IPS-NIHi11 (cell line): Measurements from ENCODE around the gene LIG1.

Experiments used
- DNase-seq: peaks from one replicate; pipeline ENCODE4 v3.0.0; 2012; ENCODE audit warnings: mixed read lengths, low spot score

The LIG1 gene

DNA sequence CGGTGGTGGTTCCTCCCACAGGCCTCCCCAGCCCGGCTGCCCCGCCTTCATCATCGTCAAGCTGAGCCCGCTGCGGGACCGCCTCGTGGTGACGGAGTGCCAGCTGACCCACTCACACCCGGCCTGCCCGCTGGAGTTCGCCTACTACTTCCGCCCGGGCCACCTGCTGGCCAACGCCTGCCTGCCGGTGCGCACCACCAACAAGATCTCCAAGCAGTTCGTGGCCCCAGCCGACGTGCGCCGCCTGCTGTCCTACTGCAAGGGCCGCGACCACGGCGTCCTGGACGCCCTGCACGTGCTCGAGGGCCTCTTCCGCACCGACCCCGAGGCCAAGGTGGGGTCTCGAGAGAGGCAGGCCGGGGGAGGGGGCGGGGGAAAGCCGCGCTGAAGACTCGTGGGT is 12.3 kb upstream of the LIG1 start:
- no peak for DNase-seq

DNA sequence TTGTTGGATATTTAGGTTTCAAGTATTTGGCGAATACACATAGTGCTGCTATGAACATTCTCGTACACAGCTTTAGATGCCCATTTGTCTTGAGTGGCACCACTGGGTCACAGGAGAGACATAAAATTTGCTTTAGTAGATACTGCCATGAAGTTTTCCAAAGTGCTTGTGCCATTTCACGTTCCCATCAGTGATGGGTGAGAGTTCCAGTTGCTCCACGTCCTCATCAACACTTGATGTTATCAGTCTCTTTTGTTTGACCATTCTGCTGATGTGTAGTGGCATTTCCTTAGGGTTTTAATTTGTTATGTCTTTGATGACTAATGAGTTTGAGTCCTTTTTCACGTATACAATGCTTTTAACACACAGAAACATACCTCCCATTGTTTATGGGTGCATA is 11.4 kb upstream of the LIG1 start:
- no peak for DNase-seq

DNA sequence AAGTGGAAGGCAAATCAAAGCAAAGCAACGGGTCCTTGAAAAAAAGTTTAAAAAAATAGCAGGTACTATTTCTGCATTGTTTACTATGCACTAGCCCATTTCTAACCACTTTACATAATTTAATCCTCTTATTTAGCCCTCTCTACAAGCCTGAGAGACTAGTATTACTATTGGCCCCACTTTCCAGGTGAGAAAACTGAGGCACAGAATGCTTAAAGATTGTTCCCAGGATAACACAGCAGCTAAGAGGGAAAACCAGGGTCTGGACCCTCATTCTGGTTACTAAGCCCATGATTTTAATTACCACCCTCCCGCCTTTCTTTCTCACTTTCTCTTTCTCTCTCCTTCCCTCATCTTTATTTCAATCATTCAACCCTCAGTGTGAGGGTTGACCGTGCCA is 6.1 kb upstream of the LIG1 start:
- no peak for DNase-seq

DNA sequence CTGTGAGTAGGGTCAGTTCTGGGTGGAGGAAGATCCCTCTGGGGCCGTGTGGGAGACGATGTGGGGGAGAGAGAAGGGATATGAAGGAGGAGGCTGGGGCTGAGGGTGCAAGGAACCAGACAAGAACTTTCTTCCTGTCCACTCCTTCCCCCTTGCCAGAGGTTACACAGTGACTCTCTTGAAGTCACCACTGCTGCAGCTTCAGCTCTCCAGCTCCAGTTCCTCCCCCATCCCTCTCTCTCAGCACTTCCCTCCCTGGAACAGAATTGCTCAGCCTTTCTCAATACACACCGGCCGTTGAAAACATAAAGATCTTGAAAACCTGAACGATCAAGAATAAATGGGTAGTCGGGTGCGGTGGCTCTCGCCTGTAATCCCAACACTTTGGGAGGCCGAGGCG is 5.4 kb upstream of the LIG1 start:
- no peak for DNase-seq

- no peak for DNase-seq
Observed at GRCh38 chr19:48174445-48175030, 4.4 kb upstream of the LIG1 start.

DNA sequence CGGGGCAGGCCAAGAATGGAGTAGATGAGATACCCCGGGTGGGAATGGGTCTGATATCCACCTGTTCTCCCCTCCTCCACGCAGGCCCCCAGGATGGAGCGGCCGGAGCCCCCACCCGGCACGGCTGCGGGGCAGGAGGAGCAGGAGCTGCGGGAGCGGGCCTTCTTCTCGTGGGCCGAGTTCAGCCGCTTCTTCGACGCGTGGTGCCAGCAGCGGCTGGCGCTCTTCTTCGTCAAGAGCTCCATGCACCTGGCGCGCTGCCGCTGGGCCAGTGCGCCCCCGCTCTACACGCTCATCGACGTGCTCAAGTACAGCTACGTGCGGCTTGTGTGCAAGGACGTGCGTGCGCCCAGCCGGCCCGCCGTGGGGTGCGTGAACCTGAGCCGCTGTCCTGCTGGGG is 1.6 kb upstream of the LIG1 start:
- DNase-seq, result no peak

DNA sequence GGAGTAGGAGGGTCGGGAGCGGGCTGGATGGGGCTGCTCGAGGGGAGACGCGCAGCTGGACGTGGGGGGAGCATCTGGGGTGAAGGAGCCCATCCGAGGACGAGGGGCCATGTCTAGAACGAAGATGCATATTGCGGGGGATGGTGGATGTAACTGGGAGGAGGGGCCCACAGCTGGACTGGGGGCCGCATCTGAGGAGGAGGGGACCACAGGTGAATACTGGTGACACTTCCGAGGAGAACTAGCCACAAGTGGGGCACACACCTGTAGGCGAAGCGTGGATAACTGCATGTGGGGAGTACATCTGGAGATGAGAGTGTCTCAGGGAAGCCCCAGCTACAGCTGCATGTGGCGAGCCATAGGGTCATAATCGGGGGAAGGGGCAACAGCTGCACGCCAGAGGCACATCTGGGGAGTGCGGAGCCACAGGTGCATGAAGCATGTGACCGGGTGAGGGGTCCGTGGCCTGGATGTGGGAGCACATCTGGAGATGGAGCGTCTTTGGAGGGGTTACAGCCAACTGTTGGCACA is 738 bp upstream of the LIG1 start:
- DNase-seq, result no peak

- DNase-seq, result peak; percentile 92
Observed at GRCh38 chr19:48169578-48169938, 586 bp downstream of the LIG1 start.

DNA sequence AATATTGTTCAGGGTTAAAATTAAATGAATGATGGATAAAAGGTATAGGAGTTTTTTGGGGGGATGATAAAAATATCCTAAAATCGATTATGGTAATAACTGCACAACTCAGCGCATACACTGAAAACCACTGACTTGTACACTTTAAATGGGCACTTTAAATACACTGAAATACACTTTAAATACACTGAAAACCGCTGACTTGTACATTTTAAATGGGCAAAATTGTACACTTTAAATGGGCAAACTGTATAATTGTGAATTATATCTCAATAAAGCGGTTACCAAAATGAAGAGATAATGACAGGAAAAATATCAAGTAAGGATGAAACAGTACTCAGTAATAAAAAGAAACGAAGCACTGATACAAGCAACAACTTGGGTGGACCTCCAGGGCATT is 1.5 kb downstream of the LIG1 start:
- DNase-seq, result no peak

DNA sequence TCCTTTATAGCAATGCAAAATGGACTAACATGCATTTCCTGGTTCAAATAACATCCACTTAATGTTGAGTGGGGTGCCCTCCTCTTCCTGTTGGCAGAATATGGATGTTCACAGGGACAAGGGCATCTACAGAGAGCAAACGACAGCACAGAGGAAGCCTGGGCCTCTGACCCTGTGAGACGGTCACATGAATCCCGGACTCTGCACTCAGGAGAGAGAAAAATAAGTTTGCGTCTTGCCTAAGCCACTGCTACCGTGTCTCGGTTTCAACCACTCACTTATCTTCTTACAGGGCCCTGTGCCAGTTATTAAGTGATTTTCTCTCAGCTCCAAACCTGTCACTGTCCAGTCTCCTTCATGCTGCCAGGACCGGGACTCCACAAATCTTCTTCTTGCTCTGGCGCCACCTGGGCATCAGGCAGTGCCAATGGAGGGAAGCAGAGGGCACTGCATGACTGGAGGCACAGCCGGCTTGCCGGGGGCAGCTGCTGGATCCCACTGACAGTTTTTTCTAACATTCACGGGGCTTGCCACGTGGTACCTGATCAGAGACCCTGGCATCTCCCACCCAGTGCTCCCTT is 11.8 kb downstream of the LIG1 start:
- DNase-seq, result no peak

DNA sequence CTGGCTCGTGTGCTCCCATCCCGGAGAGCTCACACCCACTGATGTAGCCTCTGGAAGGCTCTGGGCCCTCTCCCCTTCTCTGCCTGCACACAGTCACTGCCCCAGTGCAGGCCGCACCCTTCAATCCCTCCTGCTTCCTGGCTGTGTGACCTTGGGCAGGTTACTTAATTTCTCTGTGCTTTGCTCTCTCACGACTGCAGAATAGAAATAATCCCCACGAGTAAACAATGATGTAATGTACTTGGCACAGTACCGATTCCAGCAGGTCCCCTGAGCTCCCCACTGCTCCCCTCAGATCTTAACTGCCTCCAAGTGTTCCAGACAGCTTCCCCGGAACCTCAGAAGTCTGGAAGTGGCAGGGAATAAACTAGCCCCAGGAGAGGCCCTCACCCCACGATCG is 16.1 kb downstream of the LIG1 start:
- no peak for DNase-seq

DNA sequence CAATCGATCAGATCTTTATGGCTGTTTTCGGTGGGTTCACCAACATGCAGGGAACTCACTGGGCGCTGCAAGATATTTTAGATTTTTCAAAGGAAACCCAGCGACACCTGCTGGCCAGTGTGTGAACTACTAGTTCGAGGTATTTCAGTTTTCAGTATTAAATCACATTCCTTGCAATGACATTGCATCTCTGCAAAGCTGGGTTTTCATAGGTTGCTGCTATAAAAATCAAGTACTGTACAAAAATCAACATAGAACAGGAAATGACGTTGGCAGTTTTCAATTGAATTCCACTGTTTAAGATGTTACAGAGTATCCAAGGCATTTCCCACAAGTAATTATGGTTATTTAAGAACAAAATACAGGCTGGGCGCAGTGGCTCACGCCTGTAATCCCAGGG is 17.6 kb downstream of the LIG1 start:
- DNase-seq, result peak; percentile 78

- DNase-seq, result no peak
Observed at GRCh38 chr19:48149430-48149829, 20.7 kb downstream of the LIG1 start.

GRCh38 chr19:48148576-48148975 is 21.6 kb downstream of the LIG1 start:
- no peak for DNase-seq

GRCh38 chr19:48147597-48148175 is 22.5 kb downstream of the LIG1 start:
- DNase-seq, result no peak

DNA sequence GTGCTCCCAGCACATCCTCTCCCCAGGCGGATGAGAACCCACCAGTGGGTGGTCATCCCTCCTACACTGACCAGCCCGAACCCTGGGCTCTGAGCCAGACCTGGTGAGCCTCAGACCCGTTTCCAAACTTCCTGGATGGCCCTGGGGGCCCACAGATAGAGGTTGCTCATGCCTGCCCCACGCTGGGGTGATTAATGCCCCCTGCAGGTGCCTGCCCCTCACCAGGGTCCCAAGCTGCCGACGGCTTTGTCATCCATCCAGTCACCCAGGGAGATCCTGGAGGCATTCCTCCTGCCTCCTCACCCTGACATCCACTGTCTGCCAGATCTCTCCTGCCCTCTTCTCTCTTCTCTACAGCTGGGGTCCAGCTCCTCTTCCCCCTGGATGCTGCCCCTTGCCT is 31.1 kb downstream of the LIG1 start:
- DNase-seq, result no peak

- DNase-seq, result no peak
Observed at GRCh38 chr19:48137411-48137810, 32.7 kb downstream of the LIG1 start.

DNA sequence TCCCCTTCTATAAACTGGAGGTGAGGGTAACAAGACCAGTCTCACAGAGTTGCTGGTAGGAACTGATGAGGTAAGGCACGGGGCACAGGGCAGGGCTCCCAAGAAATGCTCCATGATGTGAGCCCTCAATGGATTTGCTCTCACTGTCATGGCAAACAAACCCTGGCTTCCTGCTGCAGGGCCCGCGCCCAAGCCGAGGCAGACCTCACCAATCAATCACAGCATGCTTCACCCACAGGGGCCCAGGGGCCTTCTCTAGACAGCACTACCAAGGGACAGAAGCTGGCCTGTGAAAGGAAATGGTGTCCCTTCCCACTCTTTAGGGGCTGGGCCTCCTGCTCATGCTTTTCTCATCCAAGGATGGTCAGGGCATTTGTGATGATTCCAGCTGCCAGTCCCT is 33.6 kb downstream of the LIG1 start:
- DNase-seq, result no peak

- DNase-seq, result peak; percentile 72
Observed at GRCh38 chr19:48135411-48135810, 34.7 kb downstream of the LIG1 start.

GRCh38 chr19:48133094-48133493 is 37.0 kb downstream of the LIG1 start:
- DNase-seq, result no peak

GRCh38 chr19:48127561-48127960 is 42.6 kb downstream of the LIG1 start:
- no peak for DNase-seq

DNA sequence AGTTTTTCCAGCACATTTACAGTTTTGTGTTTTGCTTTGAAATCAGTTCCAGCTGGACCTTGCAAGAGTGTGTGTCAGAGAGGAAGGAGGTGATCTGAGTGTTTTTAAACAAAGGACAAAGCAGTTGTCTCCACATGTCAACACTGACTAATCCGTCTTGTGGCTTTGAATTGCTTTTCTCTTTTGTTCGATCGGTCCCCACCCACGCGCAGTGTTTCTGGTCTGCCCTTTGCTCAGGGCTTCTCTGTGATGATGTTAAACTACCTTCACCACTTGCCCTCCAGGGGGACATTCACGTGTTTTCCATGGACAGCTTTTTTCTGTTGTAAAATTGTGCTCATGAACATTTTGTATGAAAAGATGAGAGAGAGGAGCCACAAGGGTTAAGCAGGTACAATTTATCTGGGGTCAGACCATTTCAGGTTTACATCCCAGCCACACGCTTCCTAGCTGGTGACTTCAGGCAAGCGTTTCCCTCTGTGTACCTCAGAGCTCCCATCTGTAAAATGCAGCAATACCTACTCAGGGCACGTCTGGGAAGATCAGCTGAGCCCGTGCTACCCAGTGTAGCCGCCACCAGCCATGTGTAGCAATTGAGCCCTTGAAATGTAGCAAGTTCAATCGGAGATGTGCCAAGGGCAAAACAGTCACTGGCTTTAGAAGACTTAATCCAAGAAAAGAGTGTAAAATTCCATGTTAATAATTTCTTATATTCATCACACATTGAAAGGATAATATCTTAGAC is 46.1 kb downstream of the LIG1 start:
- no peak for DNase-seq

DNA sequence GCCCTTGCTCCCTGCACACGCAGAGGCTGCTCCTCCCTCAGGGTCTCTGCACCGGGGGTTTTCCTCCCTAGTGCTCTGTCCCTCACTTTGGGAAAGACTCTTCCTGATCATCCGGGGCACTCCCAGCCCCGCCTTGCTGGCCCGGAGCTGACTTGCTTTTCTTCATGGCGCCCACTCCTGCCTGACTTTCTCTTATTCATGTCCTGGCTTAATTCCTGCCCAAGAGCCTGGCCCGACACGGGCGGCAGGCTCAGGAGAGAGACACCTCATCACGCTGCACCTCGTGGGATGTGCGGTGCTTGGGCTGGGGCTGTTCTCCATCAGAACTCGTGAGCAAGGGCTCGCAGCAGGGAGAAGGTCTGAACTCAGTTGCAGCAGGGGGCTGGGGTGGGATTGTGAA is 47.7 kb downstream of the LIG1 start:
- DNase-seq, result no peak
